Measurements from ENCODE around the gene TOGARAM1.
"Not testable (repeated sequence)": the region's sequence is repeated elsewhere in the genome, so short reads cannot be mapped to it uniquely, and the experiment has no call there.

Gene TOGARAM1

GRCh38 chr14:45051180-45051579 lies 89.2 kb downstream of the TOGARAM1 start:
- no peak for DNase-seq

- DNase-seq = no peak
Measured at GRCh38 chr14:45051896-45052295, 89.9 kb downstream of the TOGARAM1 start.

- DNase-seq = no peak
Measured at GRCh38 chr14:45057349-45057748, 95.4 kb downstream of the TOGARAM1 start.

GRCh38 chr14:45057881-45058364 lies 95.9 kb downstream of the TOGARAM1 start:
- no peak for DNase-seq

- DNase-seq = no peak
Measured at GRCh38 chr14:45060551-45060950, 98.6 kb downstream of the TOGARAM1 start.

GRCh38 chr14:45065540-45065939 lies 103.5 kb downstream of the TOGARAM1 start:
- DNase-seq = no peak

GRCh38 chr14:45065956-45066355 lies 104.0 kb downstream of the TOGARAM1 start:
- DNase-seq = no peak

- DNase-seq = no peak
Measured at GRCh38 chr14:45066667-45067066, 104.7 kb downstream of the TOGARAM1 start.

- no peak for DNase-seq
Measured at GRCh38 chr14:45068396-45068795, 106.4 kb downstream of the TOGARAM1 start.

- no peak for DNase-seq
Measured at GRCh38 chr14:45070215-45070614, 108.2 kb downstream of the TOGARAM1 start.

GRCh38 chr14:45072126-45072525 lies 110.1 kb downstream of the TOGARAM1 start:
- DNase-seq = no peak

- DNase-seq = no peak
Measured at GRCh38 chr14:45073231-45073879, 111.4 kb downstream of the TOGARAM1 start.

- no peak for DNase-seq
Measured at GRCh38 chr14:45078323-45078722, 116.3 kb downstream of the TOGARAM1 start.

GRCh38 chr14:45080416-45080968 lies 118.5 kb downstream of the TOGARAM1 start:
- DNase-seq = not testable (repeated sequence)

- not testable (repeated sequence) for DNase-seq
Measured at GRCh38 chr14:45081096-45081495, 119.1 kb downstream of the TOGARAM1 start.

GRCh38 chr14:45082420-45082819 lies 120.4 kb downstream of the TOGARAM1 start:
- DNase-seq = no peak

GRCh38 chr14:45083617-45083975 lies 121.6 kb downstream of the TOGARAM1 start:
- DNase-seq = no peak

GRCh38 chr14:45083976-45084722 lies 122.2 kb downstream of the TOGARAM1 start, which contains the start of gene PRPF39:
Gene PRPF39 (plus strand): TSS chr14:45084116. CDS start chr14:45095240, 11,124 bp downstream.
- DNase-seq = peak; percentile 88 to 91

- no peak for DNase-seq
Measured at GRCh38 chr14:45084946-45085346, 123.0 kb downstream of the TOGARAM1 start.

GRCh38 chr14:45089813-45090212 lies 127.8 kb downstream of the TOGARAM1 start:
- no peak for DNase-seq

- no peak for DNase-seq
Measured at GRCh38 chr14:45091710-45092109, 129.7 kb downstream of the TOGARAM1 start.

- DNase-seq = no peak
Measured at GRCh38 chr14:45094275-45094674, 132.3 kb downstream of the TOGARAM1 start.

GRCh38 chr14:45095143-45095542 lies 133.2 kb downstream of the TOGARAM1 start:
- no peak for DNase-seq

GRCh38 chr14:45096218-45096617 lies 134.2 kb downstream of the TOGARAM1 start:
- DNase-seq = no peak

Data from NCI-H1930 (cell line).